HG03457 (cell line): ENCODE data around the gene APBA2.

Experiments used
- ATAC-seq: cut with Tn5 transposase; IDR thresholded peaks from one replicate; pipeline ENCODE4 v1.9.1; 2021; ENCODE audit warnings: moderate number of reproducible peaks; ENCODE audit not compliant: unreplicated experiment

APBA2 gene

DNA sequence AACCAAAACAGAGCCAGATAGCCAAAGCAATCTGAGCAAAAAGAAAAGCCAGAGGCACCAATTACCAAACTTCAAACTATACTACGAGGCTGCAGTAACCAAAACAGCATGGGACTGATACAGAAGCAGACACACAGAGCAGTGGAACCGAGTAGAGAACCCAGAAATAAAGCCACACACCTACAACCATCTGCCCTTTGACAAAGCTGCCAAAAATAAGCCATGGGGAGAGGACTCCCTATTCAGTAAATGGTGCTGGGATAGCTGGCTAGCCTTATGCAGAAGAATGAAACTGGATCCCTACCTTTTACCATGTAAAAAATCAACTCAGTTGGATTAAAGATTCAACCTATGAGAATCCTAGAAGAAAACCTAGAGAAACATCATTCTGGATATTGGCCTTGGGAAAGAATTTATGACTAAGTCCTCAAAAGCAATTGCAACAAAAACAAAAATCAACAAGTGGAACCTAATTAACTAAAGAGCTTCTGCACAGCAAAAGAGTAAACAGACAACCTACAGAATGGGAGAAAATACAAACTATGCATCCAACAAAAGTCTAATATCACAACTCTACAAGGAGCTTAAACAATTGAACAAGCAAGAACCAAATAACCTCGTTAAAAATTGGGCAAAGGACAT is 95.1 kb downstream of the APBA2 start:
- no peak for ATAC-seq

GRCh38 chr15:28981351-28981720 is 95.6 kb downstream of the APBA2 start:
- no peak for ATAC-seq

DNA sequence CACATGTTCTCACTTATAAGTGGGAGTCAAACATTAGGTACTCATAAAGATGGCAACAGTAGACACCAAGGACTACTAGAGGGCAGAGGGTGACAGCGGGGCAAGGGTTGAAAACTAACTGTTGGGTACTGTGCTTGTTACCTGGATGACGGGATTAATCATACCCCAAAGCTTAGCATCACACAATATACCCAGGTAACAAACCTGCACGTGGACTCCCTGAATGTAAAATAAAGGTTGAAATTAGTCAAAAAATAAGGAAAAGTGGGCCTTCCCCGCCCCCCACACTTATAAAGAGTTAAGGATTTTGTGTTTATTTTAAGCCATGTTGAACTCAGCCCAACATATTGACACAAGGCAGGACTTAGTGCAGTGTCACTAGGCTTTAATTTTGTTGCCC is 96.1 kb downstream of the APBA2 start:
- ATAC-seq = no peak

GRCh38 chr15:28982886-28983285 is 97.1 kb downstream of the APBA2 start:
- ATAC-seq = no peak

DNA sequence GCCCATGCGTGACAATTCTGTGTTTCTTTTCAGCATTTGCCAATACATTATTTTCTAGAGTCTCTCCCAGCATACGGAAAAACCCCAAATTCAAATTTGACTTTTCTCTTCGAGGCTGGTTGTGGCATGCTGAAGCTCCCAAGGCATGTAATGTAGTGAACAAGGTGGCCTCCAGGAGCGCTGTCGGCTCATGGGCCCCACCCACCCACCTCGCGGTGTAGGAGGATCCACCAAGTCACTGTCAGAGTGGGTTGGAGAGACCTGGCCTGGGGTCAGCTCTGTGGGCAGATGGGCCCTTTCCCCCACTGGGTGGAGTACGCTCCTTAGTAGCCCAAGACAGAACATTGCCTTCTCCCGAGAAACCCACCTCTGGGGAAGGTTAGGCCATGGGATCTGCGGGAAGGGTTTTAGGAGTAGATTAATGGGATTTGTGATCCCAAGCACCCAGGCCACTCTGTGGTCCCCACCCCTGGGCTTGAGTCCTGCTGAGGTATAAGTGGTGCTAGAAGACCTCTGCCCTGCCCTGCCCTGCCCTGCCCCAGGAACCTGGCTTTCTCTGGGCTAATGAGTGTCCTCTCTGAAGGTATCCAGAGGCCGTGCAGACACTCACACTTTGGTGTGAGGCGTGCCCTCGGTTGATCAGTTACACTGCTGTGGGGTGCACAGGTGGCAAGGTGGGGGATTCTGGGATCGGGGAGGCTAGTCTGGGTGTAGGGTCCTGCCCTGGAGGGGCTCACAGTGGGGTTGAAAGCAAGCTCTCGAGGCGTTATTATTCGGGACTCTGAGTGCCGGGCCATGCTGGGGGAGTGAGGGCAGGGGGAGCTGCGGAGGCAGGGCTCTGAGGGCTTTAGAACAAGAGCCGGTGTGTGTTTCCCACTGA is 97.9 kb downstream of the APBA2 start:
- ATAC-seq = no peak

DNA sequence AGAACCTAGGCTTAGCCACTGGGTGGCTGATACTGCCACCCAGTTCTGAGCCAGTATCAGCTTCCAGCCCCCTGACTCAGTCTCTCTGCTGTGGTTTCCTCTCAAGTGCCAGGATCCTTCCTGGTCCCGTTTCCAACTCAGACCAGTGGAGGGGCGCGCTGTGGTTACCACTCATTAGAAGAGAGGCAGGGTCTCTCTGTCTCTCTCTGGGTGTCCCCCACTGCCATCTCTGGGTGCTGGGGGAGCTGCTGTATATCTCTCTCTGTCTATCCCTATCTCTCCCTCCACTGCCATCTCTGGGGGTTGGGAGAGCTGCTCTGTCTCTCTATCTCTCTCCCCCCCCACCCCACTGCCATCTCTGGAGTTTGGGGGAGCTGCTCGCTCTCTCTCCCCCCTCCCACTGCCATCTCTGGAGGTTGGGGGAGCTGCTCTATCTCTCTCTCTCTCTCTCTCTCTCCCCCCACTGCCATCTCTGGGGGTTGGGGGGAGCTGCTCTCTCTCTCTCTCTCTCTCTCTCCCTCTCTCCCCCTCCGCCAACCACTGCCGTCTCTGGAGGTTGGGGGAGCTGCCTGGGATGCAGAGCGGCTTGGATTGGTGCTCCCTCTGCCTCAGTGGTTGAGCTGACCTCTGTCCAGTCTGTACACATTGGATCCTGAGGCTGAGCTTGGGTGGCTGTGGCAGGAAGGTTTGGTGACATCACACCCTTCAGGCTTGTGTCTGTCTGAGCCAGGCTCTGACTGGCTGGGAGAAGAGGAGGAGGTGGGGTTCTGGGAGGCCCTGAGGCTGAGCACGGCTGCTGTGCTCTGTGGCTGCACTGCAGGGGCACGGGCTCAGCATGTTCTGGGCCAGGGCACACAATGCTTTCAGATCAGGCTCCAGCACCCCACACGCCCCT is 98.9 kb downstream of the APBA2 start:
- ATAC-seq = no peak

DNA sequence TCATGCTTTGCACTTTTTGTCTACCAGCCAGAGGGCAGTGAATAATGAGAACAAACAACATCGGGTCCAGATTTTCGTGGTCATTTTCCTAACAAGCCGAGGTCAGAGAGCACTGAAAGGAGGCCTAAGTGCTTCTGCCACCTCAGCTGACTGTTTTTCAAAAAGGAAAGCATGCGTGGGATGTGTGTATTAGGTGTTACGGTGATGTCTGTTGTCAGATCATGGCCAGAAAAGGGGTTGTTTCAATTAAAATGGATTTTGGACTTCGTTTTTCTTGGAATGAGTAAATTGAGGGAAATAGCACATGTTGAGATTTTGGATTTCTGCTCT is 99.5 kb downstream of the APBA2 start:
- no peak for ATAC-seq

GRCh38 chr15:28985691-28986090 is 99.9 kb downstream of the APBA2 start:
- no peak for ATAC-seq

GRCh38 chr15:28986108-28986507 is 100.3 kb downstream of the APBA2 start:
- ATAC-seq = no peak

DNA sequence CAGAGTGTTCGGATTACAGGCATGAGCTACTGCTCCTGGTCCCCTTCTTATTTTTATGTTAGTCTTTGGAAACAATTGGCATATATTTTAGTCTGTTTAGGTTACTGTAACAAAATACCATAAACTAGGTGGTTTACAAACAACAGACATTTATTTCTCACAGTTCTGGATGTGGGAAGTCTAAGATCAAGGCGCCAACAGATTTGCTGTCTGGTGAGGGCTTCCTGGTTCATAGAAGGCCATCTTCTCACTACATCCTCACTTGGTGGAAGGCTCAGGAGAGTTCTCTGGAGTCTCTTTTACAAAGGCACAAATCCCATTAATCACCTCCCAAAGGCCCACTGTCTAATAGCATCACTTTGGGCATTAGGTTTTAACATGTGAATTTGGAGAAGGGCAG is 101.0 kb downstream of the APBA2 start:
- no peak for ATAC-seq

DNA sequence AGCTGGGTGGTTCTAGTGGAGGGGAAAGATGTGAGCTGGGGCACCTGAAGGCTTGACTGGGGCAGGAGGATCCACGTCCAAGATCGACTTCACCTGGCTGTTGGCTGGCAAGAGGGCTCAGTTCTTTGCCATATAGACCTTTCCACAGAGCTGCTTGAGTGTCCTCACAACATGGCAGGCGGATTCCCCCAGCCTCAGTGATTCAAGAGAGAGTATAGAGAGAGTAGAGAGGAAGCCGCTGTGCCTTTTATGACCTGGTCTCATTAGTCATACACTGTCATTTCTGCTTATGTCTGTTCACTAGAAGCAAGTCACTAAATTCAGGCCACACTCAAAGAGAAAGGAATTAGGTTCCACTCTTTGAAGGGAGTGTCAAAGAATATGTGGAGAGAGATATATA is 101.6 kb downstream of the APBA2 start:
- no peak for ATAC-seq

DNA sequence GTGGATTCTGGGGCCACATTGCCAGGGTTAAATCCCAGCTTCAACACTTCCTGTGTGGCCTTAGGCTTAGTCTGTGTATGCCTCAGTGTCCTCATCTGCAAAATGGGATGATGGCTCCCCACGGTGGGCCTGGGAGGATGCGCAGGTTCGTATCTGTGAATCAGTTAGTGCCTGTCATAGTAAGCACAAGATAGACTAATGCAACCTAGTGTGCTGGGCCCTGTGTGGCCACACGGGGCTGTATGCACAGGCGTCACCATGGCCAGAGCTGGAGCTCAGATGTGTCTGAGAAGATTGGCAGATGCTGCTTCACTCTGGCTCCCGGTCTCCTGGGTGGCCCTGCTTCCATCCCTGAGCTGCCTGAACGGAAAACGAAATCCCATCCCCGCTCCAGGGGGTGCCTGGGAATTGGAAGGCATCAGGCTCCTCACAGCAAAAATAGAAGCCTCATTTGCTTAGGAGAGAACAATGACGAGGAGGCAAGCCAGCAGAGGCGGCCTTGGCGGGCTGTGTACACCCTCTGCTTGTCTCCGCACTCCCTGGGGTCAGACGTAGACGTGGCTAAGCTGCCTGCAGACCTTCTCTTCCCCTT is 103.6 kb downstream of the APBA2 start:
- no peak for ATAC-seq

- no peak for ATAC-seq
Observed at GRCh38 chr15:28989896-28990295, 104.1 kb downstream of the APBA2 start.

DNA sequence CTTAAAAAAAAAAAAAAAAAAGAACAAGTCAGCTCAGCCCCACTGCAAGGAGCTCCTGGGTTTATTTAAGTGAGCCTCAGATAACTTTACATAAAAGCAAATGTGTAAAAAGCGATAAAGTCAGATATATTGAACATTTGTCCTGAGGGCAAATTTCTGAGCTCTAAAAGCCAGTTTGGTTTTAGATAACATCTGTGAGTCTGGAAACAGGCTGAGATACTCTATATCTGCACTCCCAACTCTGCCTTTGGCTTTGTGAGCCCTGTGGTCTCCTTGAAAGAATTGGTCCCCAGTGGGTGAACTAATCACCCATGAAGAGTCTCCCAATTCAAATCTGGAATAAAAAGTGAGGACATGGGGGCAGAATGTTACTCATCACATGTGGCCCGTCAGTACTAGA is 104.6 kb downstream of the APBA2 start:
- ATAC-seq = no peak

DNA sequence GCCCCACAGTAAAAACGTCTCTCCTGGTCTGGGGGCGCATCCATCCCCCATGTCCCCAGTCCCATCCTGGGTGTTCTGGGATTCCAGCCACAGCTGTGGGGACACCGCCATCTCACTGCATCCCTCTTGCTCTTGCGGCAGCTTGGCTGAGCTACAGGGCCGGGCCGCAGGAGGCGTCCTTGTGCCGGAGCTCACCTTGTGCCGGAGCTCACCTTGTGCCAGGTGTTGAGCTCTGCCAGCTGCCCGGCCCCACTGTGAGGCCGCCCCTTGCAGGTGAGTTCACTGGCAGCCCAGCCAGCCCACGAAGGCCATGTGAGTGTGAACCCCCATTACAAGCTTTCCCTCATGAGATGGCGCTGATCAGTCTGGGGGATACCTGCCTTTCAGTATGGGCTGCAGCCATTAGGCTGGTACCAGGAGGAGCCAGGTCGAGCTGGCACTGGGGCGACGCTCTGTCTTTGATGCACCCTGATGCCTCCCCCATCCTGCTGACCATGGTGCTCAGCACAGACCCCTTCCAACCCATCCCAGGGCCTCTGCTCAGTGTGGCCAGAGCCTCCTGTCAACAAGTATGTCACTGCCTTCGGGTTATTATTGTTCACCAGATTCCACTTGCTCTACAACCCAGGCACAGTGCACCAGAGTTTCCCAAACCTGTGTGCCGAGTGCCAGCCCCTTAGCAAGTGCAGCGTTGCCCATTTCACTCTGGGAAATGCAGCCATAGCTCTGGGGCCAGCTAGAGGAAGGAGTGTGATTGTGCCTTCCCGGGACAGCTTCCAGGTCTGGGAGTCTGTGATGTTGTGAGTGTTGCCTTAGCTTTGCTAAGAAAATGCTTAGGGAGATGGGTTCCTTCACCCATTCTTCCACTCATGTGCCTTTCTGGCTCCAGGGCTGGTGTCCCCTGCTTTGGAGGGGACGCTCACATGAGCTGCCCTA is 105.7 kb downstream of the APBA2 start:
- no peak for ATAC-seq

DNA sequence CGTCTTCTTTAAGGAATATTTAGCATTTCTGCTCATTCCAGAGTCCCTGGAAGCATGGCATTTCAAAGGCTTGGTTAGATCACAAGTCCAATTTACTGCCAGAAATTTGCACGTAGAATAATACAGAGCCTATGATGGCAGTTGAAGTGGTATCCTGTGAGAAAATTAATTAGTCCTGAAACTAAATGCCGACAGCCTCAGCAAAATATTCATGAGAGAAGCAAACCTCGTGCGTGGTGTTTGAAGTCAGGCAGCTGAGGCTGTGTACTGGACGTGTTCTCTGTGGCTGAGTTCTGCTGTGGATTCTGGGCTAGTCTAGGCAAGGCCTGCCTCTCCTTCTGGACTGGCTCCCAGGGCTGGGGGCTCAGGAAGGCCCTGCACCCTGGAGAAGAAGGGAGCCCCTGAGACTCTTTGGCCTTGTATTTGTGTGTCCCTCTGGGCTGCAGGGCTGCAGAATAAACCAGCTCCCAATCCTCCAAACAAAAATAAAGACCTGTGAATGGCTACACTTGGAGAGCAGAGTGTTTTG is 106.6 kb downstream of the APBA2 start:
- ATAC-seq = no peak

- no peak for ATAC-seq
Observed at GRCh38 chr15:28993051-28993719, 107.4 kb downstream of the APBA2 start.

- no peak for ATAC-seq
Observed at GRCh38 chr15:28993720-28994053, 107.9 kb downstream of the APBA2 start.

- no peak for ATAC-seq
Observed at GRCh38 chr15:28994142-28994830, 108.5 kb downstream of the APBA2 start.
